HG03135 (cell line): ENCODE measurements around the gene DDX10.

ENCODE experiments used
- ATAC-seq: cut with Tn5 transposase; IDR thresholded peaks from one replicate; pipeline ENCODE4 v1.9.1; 2021; ENCODE audit warnings: mild to moderate bottlenecking, moderate library complexity; ENCODE audit not compliant: unreplicated experiment

Gene DDX10

GRCh38 chr11:108929241-108929640 lies 264.4 kb downstream of the DDX10 start:
- ATAC-seq: no peak

- no peak for ATAC-seq
Measured at GRCh38 chr11:108931168-108931567, 266.3 kb downstream of the DDX10 start.

GRCh38 chr11:108933630-108934029 lies 268.8 kb downstream of the DDX10 start:
- no peak for ATAC-seq

GRCh38 chr11:108934289-108934688 lies 269.4 kb downstream of the DDX10 start:
- ATAC-seq: no peak

- ATAC-seq: no peak
Measured at GRCh38 chr11:108934696-108935095, 269.8 kb downstream of the DDX10 start.

- no peak for ATAC-seq
Measured at GRCh38 chr11:108937746-108938145, 272.9 kb downstream of the DDX10 start.

- ATAC-seq: no peak
Measured at GRCh38 chr11:108938604-108939003, 273.7 kb downstream of the DDX10 start.

- no peak for ATAC-seq
Measured at GRCh38 chr11:108939135-108939534, 274.3 kb downstream of the DDX10 start.

- ATAC-seq: no peak
Measured at GRCh38 chr11:108943853-108944252, 279.0 kb downstream of the DDX10 start.

- ATAC-seq: no peak
Measured at GRCh38 chr11:108944471-108945178, 279.8 kb downstream of the DDX10 start.

- no peak for ATAC-seq
Measured at GRCh38 chr11:108945341-108945740, 280.5 kb downstream of the DDX10 start.

GRCh38 chr11:108947654-108948570 lies 283.0 kb downstream of the DDX10 start:
- no peak for ATAC-seq

- ATAC-seq: peak; percentile 72
Measured at GRCh38 chr11:108958368-108959104, 293.7 kb downstream of the DDX10 start.

- no peak for ATAC-seq
Measured at GRCh38 chr11:108959105-108959761, 294.4 kb downstream of the DDX10 start.

- no peak for ATAC-seq
Measured at GRCh38 chr11:108959874-108960273, 295.0 kb downstream of the DDX10 start.

GRCh38 chr11:108960501-108960900 lies 295.6 kb downstream of the DDX10 start:
- no peak for ATAC-seq

- ATAC-seq: no peak
Measured at GRCh38 chr11:108961095-108961494, 296.2 kb downstream of the DDX10 start.

GRCh38 chr11:108963118-108963517 lies 298.2 kb downstream of the DDX10 start:
- no peak for ATAC-seq

GRCh38 chr11:108965306-108966001 lies 300.6 kb downstream of the DDX10 start:
- no peak for ATAC-seq

- ATAC-seq: no peak
Measured at GRCh38 chr11:108966206-108966605, 301.3 kb downstream of the DDX10 start.
